MCF 10A (cell line): Measurements from ENCODE around the gene CACNA2D2. TPM values are rescaled to one million over a fixed set of nuclear protein-coding genes. Genes with fewer than 3 reads are reported as not detected.

ENCODE experiments used
- BruUV-seq: library from RNA; stranded (reverse); fragments of 400-500 nt; replicated peaks from 2 replicates; lab custom pipeline; 2021; lab: Mats Ljungman, UMichigan
- CTCF ChIA-PET: fragments of 300-600 bp; sonication (Branson Sonifier 250); formaldehyde crosslinking; extraction: SDS; loops from one replicate; lab custom pipeline; 2021; ENCODE audit warnings: antibody characterized with exemption, inconsistent platforms; lab: Yijun Ruan, JAX
- POLR2A ChIA-PET: fragments of 300-600, 350-650 bp; sonication (Branson Sonifier 250); formaldehyde crosslinking; extraction: SDS; loops from one replicate; lab custom pipeline; 2020; ENCODE audit warnings: antibody characterized with exemption, inconsistent platforms; lab: Yijun Ruan, JAX
- DNase-seq: peaks from one replicate; pipeline ENCODE4 v3.0.0-alpha.2; 2018; ENCODE audit not compliant: unreplicated experiment
- H3K27ac Mint-ChIP-seq: one replicate; pipeline ENCODE4 v1.8.0; 2022; ENCODE audit warnings: mild to moderate bottlenecking, low read depth, mixed read lengths; ENCODE audit not compliant: unreplicated experiment
- H3K27me3 Mint-ChIP-seq: one replicate; pipeline ENCODE4 v1.8.0; 2022; ENCODE audit warnings: mixed read lengths; ENCODE audit not compliant: insufficient read depth, unreplicated experiment
- H3K36me3 Mint-ChIP-seq: one replicate; pipeline ENCODE4 v1.8.0; 2022; ENCODE audit warnings: mild to moderate bottlenecking, moderate library complexity, mixed read lengths; ENCODE audit not compliant: insufficient read depth, unreplicated experiment
- H3K4me1 Mint-ChIP-seq: one replicate; pipeline ENCODE4 v1.8.0; 2022; ENCODE audit warnings: mixed read lengths; ENCODE audit not compliant: insufficient read depth, unreplicated experiment
- H3K4me3 Mint-ChIP-seq: one replicate; pipeline ENCODE4 v1.8.0; 2022; ENCODE audit warnings: mild to moderate bottlenecking, moderate library complexity, mixed read lengths; ENCODE audit not compliant: unreplicated experiment
- H3K9me3 Mint-ChIP-seq: one replicate; pipeline ENCODE4 v1.8.0; 2022; ENCODE audit warnings: mixed read lengths; ENCODE audit not compliant: unreplicated experiment
- CTCF ChIP-seq: fragments of 200-600 bp; IDR thresholded peaks from one replicate; pipeline ENCODE4 v1.8.0; 2022; ENCODE audit warnings: antibody characterized with exemption, mild to moderate bottlenecking; ENCODE audit not compliant: unreplicated experiment
- intact Hi-C: fragments of 100-400 bp; cut with micrococcal nuclease; formaldehyde crosslinking; loops from 2 replicates; pipeline ENCODE4 v1.14.1; 2022
- total RNA-seq: library from RNA; stranded (reverse); gene quantifications from 2 replicates; pipeline ENCODE4 v1.2.3, GENCODE V29; 2022

The CACNA2D2 gene
- total RNA-seq, 1 experiment from 2014 or later: not detected

- Mint-ChIP-seq H3K27me3 (peaks cover 29% of the 10 kb centered on the region), H3K4me1 (no peaks in the 10 kb centered on the region), H3K9me3 (no peaks in the 10 kb centered on the region), H3K4me3 (no peak overlapping the region), H3K36me3 (no peaks in the 10 kb centered on the region), H3K27ac (no peak overlapping the region)
- BruUV-seq: no TSS peak
- TF ChIP-seq CTCF: no peak
- CTCF ChIA-PET: interaction anchor here (0.6 to 1.9 kb wide), 5 partner anchors 9 to 911 kb away, joined by 3 to 7 read pairs (median 3); no protein-coding TSS in a partner anchor
- no peak for DNase-seq
- intact Hi-C loops: loop anchor here (5.0 kb wide), 1 partner anchor 80 kb away; the partner anchor contains the start of gene ZMYND10
- POLR2A ChIA-PET: no interaction called here
Measured at GRCh38 chr3:50427217-50427616, 76.2 kb downstream of the CACNA2D2 start.

GRCh38 chr3:50425911-50426310 lies 77.5 kb downstream of the CACNA2D2 start:
- TF ChIP-seq CTCF: no peak
- Mint-ChIP-seq H3K27ac (no peak overlapping the region), H3K9me3 (no peaks in the 10 kb centered on the region), H3K27me3 (peaks cover 30% of the 10 kb centered on the region), H3K36me3 (no peaks in the 10 kb centered on the region), H3K4me3 (no peak overlapping the region), H3K4me1 (no peaks in the 10 kb centered on the region)
- ChIA-PET CTCF (interaction anchor here (1.9 kb wide), 1 partner anchor 10 kb away, joined by 7 read pairs; no protein-coding TSS in a partner anchor), POLR2A (interaction anchor here (0.6 kb wide), 1 partner anchor 74 kb away, joined by 4 read pairs; no protein-coding TSS in a partner anchor)
- intact Hi-C loops: loop anchor here (5.0 kb wide), 1 partner anchor 79 kb away; the partner anchor contains the start of gene ZMYND10
- BruUV-seq: no TSS peak
- no peak for DNase-seq

- POLR2A ChIA-PET: interaction anchor here (0.7 kb wide), 1 partner anchor 21 kb away, joined by 3 read pairs; no protein-coding TSS in a partner anchor
- TF ChIP-seq CTCF: no peak
- no peak overlapping the region for H3K4me3 Mint-ChIP-seq
- CTCF ChIA-PET: interaction anchor here (0.6 kb wide), 1 partner anchor 923 kb away, joined by 4 read pairs; no protein-coding TSS in a partner anchor
- H3K36me3 Mint-ChIP-seq: no peaks in the 10 kb centered on the region
- no peaks in the 10 kb centered on the region for H3K9me3 Mint-ChIP-seq
- intact Hi-C loops: no loop called here
- peaks cover 27% of the 10 kb centered on the region for H3K27me3 Mint-ChIP-seq
- no peak for DNase-seq
- H3K4me1 Mint-ChIP-seq: peaks cover 4% of the 10 kb centered on the region
- BruUV-seq: no TSS peak
- no peak overlapping the region for H3K27ac Mint-ChIP-seq
Measured at GRCh38 chr3:50423543-50423942, 79.9 kb downstream of the CACNA2D2 start.

GRCh38 chr3:50422153-50422552 lies 81.3 kb downstream of the CACNA2D2 start:
- no peak overlapping the region for H3K27ac Mint-ChIP-seq
- TF ChIP-seq CTCF: no peak
- CTCF ChIA-PET: interaction anchor here (0.5 kb wide), 1 partner anchor 118 kb away, joined by 3 read pairs; no protein-coding TSS in a partner anchor
- H3K4me3 Mint-ChIP-seq: no peak overlapping the region
- H3K36me3 Mint-ChIP-seq: no peaks in the 10 kb centered on the region
- H3K27me3 Mint-ChIP-seq: peaks cover 14% of the 10 kb centered on the region
- POLR2A ChIA-PET: interaction anchor here (0.6 kb wide), 1 partner anchor 101 kb away, joined by 3 read pairs; no protein-coding TSS in a partner anchor
- no peaks in the 10 kb centered on the region for H3K9me3 Mint-ChIP-seq
- peaks cover 7% of the 10 kb centered on the region for H3K4me1 Mint-ChIP-seq
- DNase-seq: no peak
- BruUV-seq: no TSS peak
- intact Hi-C loops: no loop called here
